IPS DF 6.9 (cell line): ENCODE results near the gene TENM3.

ENCODE experiments used
- DNase-seq: peaks from one replicate; pipeline ENCODE4 v3.0.0-alpha.2; 2013; ENCODE audit warnings: low read depth, low spot score
- H3K27ac ChIP-seq: one replicate; pipeline ENCODE4 v1.5.1; 2013; ENCODE audit warnings: low read length, control low read depth
- H3K27me3 ChIP-seq: 2 replicates; pipeline ENCODE4 v1.6.1; 2013; ENCODE audit warnings: mild to moderate bottlenecking, low read length; ENCODE audit not compliant: control insufficient read depth, insufficient read depth
- H3K36me3 ChIP-seq: 2 replicates; pipeline ENCODE4 v1.6.1; 2013; ENCODE audit warnings: low read length; ENCODE audit not compliant: control insufficient read depth, insufficient read depth
- H3K4me1 ChIP-seq: 2 replicates; pipeline ENCODE4 v1.6.1; 2013; ENCODE audit warnings: low read length; ENCODE audit not compliant: control insufficient read depth, insufficient read depth
- H3K4me3 ChIP-seq: 2 replicates; pipeline ENCODE4 v1.5.1; 2013; ENCODE audit warnings: mild to moderate bottlenecking, low read length
- H3K9me3 ChIP-seq: 2 replicates; pipeline ENCODE4 v1.6.1; 2013; ENCODE audit warnings: low read length, inconsistent platforms; ENCODE audit not compliant: control insufficient read depth, insufficient read depth
- WGBS: extraction: QIAGEN DNeasy Blood & Tissue Kit; methylation state at CpG from one replicate; pipeline ENCODE4 v1.1.7; 2013; ENCODE audit warnings: mixed read lengths, missing lambda C conversion rate; ENCODE audit not compliant: insufficient read length, insufficient coverage; 5-methylcytosine and 5-hydroxymethylcytosine counted together

Gene TENM3

GRCh38 chr4:182286931-182287330 is 43.7 kb downstream of the TENM3 start:
- Histone ChIP-seq H3K4me3 (no peak overlapping the region), H3K27ac (no peak overlapping the region), H3K27me3 (no peaks in the 10 kb centered on the region), H3K36me3 (no peaks in the 10 kb centered on the region), H3K9me3 (no peaks in the 10 kb centered on the region), H3K4me1 (no peaks in the 10 kb centered on the region)
- DNase-seq, result no peak
- no CpG with 5 or more reads among the region's 7 CpGs for WGBS

- no peaks in the 10 kb centered on the region for H3K36me3 ChIP-seq
- H3K9me3 ChIP-seq, result no peaks in the 10 kb centered on the region
- no peak for DNase-seq
- H3K27ac ChIP-seq, result no peak overlapping the region
- no CpG with 5 or more reads among the region's 7 CpGs for WGBS
- no peaks in the 10 kb centered on the region for H3K4me1 ChIP-seq
- no peaks in the 10 kb centered on the region for H3K27me3 ChIP-seq
- no peak overlapping the region for H3K4me3 ChIP-seq
These were observed 45.3 kb downstream of the TENM3 start for GRCh38 chr4:182288534-182288933.

GRCh38 chr4:182289809-182290208 is 46.6 kb downstream of the TENM3 start:
- Histone ChIP-seq H3K27ac (no peak overlapping the region), H3K9me3 (no peaks in the 10 kb centered on the region), H3K4me3 (no peak overlapping the region), H3K4me1 (no peaks in the 10 kb centered on the region), H3K36me3 (no peaks in the 10 kb centered on the region), H3K27me3 (no peaks in the 10 kb centered on the region)
- WGBS, result no CpG with 5 or more reads among the region's 13 CpGs
- DNase-seq, result no peak

GRCh38 chr4:182291175-182291574 is 48.0 kb downstream of the TENM3 start:
- no CpG with 5 or more reads among the region's 8 CpGs for WGBS
- H3K27ac ChIP-seq, result no peak overlapping the region
- H3K36me3 ChIP-seq, result no peaks in the 10 kb centered on the region
- no peaks in the 10 kb centered on the region for H3K27me3 ChIP-seq
- H3K4me1 ChIP-seq, result no peaks in the 10 kb centered on the region
- no peaks in the 10 kb centered on the region for H3K9me3 ChIP-seq
- no peak for DNase-seq
- no peak overlapping the region for H3K4me3 ChIP-seq

GRCh38 chr4:182291597-182292270 is 48.5 kb downstream of the TENM3 start:
- no CpG with 5 or more reads among the region's 11 CpGs for WGBS
- no peak for DNase-seq
- Histone ChIP-seq H3K4me1 (no peaks in the 10 kb centered on the region), H3K36me3 (no peaks in the 10 kb centered on the region), H3K9me3 (no peaks in the 10 kb centered on the region), H3K27me3 (no peaks in the 10 kb centered on the region), H3K4me3 (no peak overlapping the region), H3K27ac (no peak overlapping the region)

- Histone ChIP-seq H3K4me3 (no peak overlapping the region), H3K27ac (no peak overlapping the region), H3K27me3 (no peaks in the 10 kb centered on the region), H3K9me3 (no peaks in the 10 kb centered on the region), H3K36me3 (no peaks in the 10 kb centered on the region), H3K4me1 (no peaks in the 10 kb centered on the region)
- no CpG with 5 or more reads among the region's 4 CpGs for WGBS
- DNase-seq, result no peak
These were observed 49.4 kb downstream of the TENM3 start for GRCh38 chr4:182292612-182293011.

- Histone ChIP-seq H3K4me1 (peaks cover 2% of the 10 kb centered on the region; the same call in 1 of the 2 replicates), H3K27me3 (no peaks in the 10 kb centered on the region), H3K36me3 (no peaks in the 10 kb centered on the region), H3K27ac (no peak overlapping the region), H3K4me3 (no peak overlapping the region), H3K9me3 (no peaks in the 10 kb centered on the region)
- no CpG with 5 or more reads among the region's 14 CpGs for WGBS
- no peak for DNase-seq
These were observed 50.6 kb downstream of the TENM3 start for GRCh38 chr4:182293691-182294255.

- DNase-seq, result no peak
- H3K36me3 ChIP-seq, result no peaks in the 10 kb centered on the region
- no peak overlapping the region for H3K27ac ChIP-seq
- peaks cover 2% of the 10 kb centered on the region; the same call in 1 of the 2 replicates for H3K4me1 ChIP-seq
- no peak overlapping the region for H3K4me3 ChIP-seq
- H3K27me3 ChIP-seq, result no peaks in the 10 kb centered on the region
- WGBS, result no CpG with 5 or more reads among the region's 4 CpGs
- H3K9me3 ChIP-seq, result no peaks in the 10 kb centered on the region
These were observed 51.2 kb downstream of the TENM3 start for GRCh38 chr4:182294451-182294850.

GRCh38 chr4:182297659-182298058 is 54.5 kb downstream of the TENM3 start:
- Histone ChIP-seq H3K27me3 (no peaks in the 10 kb centered on the region), H3K9me3 (no peaks in the 10 kb centered on the region), H3K4me3 (no peak overlapping the region), H3K27ac (no peak overlapping the region), H3K36me3 (no peaks in the 10 kb centered on the region), H3K4me1 (peaks cover 2% of the 10 kb centered on the region; the same call in 1 of the 2 replicates)
- DNase-seq, result no peak
- WGBS, result no CpG with 5 or more reads among the region's 9 CpGs

GRCh38 chr4:182301736-182302135 is 58.5 kb downstream of the TENM3 start:
- no peak for DNase-seq
- H3K27me3 ChIP-seq, result no peaks in the 10 kb centered on the region
- WGBS, result no CpG with 5 or more reads among the region's 5 CpGs

GRCh38 chr4:182303847-182304246 is 60.6 kb downstream of the TENM3 start:
- Histone ChIP-seq H3K4me3 (no peak overlapping the region), H3K9me3 (no peaks in the 10 kb centered on the region), H3K4me1 (no peaks in the 10 kb centered on the region), H3K27ac (no peak overlapping the region), H3K27me3 (no peaks in the 10 kb centered on the region), H3K36me3 (no peaks in the 10 kb centered on the region)
- DNase-seq, result no peak
- no CpG with 5 or more reads among the region's 5 CpGs for WGBS

More at GRCh38 chr4:182301736-182302135, 58.5 kb downstream of the TENM3 start:
- H3K27ac ChIP-seq, result no peak overlapping the region
- H3K4me3 ChIP-seq, result no peak overlapping the region
- H3K4me1 ChIP-seq, result peaks cover 2% of the 10 kb centered on the region; the same call in 1 of the 2 replicates
- no peaks in the 10 kb centered on the region for H3K9me3 ChIP-seq
- H3K36me3 ChIP-seq, result no peaks in the 10 kb centered on the region
